GM19397 (cell line): ENCODE measurements around the gene IQCK.
"Not testable (repeated sequence)": the region's sequence is repeated elsewhere in the genome, so short reads cannot be mapped to it uniquely, and the experiment has no call there.

Experiments used
- ATAC-seq: cut with Tn5 transposase; IDR thresholded peaks from one replicate; pipeline ENCODE4 v1.9.1; 2021; ENCODE audit warnings: mild to moderate bottlenecking, moderate library complexity; ENCODE audit not compliant: unreplicated experiment

IQCK gene, protein sequence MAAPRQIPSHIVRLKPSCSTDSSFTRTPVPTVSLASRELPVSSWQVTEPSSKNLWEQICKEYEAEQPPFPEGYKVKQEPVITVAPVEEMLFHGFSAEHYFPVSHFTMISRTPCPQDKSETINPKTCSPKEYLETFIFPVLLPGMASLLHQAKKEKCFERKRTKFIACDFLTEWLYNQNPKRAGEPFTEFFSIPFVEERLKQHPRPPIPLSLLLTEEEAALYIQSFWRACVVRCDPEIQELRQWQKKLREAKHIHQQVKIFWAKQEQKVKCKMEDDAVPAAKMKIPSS

GRCh38 chr16:19717741-19718623, at the start of gene IQCK, which contains the start of gene KNOP1:
Gene IQCK (plus strand): TSS chr16:19718271. CDS start chr16:19718307, 36 bp downstream.
Gene KNOP1 (minus strand): TSS chr16:19718227. CDS start chr16:19715035, 3,192 bp downstream.
- ATAC-seq: peak; percentile 98

DNA sequence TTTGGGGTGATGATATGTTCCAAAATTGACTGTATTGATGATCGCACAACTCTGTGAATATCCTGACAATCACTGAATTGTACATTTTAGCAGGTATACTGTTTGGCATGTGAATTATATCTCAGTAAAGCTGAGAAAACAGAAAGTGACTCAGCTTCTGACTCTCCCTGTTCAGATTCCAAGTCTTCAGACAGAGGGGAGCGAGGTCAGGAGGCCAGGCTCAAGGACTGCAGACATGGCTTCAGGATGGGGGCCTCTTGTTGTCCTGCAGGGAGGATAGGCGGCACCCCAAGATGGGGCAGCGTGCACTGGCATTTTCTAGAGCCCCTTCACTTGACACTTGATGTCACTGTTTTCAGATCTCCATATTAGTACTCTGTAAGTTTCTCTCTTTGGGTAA, 45.7 kb upstream of the IQCK start:
- ATAC-seq: no peak

GRCh38 chr16:19674485-19674884, 43.6 kb upstream of the IQCK start:
- no peak for ATAC-seq

DNA sequence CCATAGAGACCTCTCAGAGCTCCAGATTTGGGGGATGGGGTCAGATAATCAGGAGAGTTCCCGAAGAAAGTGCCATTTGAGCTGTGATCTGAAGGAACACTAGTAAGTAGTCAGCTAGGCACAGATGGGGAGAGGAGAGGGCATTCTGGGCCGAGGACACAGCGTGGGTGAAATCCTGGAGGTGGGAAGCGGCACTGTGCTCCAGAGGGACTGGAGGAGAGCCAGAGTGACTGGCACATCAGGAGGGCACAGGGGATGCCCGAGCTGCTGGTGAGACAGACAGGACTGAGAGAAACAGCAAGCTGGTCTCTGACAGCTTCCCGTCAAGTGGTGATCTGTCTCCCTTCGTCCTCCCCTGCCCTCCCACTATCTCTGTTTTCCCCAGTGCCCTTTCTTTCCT, 40.7 kb upstream of the IQCK start:
- no peak for ATAC-seq

DNA sequence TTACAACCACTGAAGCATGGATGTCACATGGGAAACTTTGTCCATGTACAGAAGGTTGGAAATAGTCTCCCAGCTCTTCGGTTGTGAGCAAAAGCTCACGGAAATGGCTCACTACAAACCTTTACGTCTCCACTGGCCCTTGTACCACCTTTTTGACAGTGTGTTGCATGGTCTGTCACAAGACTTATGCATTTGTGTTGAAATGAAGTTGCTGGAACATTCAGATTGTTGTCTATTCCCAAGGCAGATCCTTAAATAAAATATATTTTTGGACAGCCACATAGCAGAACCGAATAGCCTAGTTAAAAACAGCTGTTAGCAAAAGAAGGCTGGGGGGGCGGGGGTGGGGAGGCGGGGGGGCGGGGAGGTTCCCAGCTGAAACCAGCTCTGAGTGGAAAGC, 39.3 kb upstream of the IQCK start:
- ATAC-seq: no peak

GRCh38 chr16:19679281-19679680, 38.8 kb upstream of the IQCK start:
- ATAC-seq: not testable (repeated sequence)

DNA sequence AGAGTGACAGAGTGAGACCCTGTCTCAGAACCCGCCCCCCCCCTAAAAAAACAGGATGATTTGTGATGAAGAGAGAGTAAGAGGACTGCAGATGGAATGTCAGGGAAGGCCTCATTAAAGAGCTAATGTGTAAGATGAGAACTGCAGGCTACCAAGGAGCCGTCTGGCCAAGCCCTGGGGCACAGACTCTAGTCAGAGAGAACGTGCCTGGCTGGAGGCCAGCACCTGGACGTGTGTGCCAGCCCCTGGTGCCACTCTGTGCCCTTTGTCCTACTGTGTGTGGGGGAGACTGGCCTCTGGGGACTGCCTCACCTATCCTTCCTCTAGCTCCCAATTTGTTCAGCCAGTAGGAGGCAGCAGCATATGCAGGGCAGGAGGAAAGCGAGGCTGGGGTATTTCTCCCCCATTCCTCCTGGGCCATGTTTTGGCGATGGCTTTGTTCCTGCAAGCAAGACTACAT, 37.2 kb upstream of the IQCK start:
- ATAC-seq: no peak

DNA sequence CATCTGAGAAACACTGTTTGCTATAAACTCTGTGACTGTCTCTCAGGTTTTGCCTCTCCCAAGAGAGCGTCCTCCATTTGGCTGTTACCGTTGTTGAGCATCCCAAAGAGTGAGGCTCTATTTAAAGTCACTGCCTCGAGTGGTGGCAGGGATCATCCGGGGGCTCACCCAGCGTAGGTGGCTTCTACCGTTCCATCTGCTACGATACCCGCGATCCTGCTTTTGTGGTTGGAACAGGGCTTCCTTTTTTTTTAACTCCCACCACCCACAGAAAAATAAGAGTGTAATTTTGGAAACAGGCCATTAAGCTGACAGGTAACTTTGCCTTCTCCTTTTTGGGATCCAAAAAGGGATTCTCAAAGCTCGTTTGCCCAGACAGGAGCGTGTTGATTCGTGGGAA, 36.4 kb upstream of the IQCK start:
- no peak for ATAC-seq

DNA sequence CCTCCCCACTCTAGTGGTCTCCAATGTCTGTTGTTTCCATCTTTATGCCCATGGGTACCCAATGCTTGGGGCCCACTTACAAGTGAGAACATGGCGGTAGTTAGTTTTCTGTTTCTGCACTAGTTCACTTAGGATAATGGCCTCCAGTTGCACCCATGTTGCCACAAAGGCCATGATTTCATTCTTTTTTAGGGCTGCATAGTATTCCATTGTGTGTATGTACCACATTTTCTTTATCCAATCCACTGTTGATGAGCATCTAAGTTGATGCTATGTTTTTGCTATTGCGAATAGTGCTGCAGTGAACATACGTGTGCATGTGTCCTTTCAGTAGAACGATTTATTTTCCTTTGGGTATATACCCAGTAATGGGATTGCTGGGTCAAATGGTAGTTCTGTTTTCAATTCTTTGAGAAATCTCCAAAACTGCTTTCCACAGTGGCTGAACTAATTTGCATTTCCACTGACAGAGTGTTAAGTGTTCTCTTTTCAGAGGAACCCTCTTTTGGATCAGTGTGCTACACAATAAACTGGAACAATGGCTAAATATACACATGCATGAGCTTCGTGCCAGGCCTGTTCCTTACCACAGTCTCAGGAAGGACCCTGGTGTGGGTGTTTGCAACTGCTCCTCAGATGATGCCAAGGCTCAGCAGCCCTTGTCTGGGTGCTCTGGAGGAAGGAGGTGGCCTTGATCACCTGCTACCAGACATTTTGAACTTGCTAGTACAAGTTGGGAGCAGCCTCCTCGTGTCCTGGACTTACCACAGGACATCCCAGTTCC, 34.4 kb upstream of the IQCK start:
- no peak for ATAC-seq

DNA sequence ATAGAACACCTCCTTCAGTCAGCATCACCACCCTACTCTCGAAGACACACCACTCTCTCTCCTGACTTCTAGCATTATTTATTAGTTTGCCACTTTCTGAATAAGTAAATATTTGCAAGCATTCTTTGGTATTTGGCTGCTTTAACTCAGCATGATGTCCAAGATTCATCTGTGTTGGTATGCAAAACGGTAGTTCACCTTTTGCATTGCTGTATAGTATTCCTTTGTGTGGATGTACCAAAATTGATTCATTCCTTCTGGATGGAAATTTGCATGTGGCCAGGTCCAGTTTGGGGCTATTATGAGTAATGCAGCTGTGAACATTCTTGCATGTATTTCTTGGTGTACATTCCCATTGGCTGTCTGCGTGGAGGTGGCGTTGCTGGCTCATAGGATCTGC, 32.9 kb upstream of the IQCK start:
- ATAC-seq: no peak

DNA sequence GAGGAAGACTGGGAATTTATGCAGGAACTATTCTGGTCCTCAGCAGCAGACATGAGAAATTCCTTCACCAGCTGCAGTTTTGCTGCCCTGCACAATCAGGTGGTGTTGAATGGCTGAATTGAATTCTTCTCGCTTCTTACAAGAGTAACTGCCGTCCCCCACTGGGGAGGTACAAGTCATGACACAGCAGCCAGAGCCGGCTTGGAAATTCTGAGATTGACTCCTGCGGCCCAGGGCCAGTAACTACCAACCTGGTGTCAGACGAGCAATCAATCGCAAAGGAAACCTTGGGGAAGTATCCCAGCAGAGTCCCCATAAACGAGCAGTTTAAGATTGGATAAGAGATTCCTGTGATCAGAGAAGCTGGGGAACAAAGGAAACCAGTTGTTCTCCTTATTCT, 30.8 kb upstream of the IQCK start:
- no peak for ATAC-seq

- no peak for ATAC-seq
These were observed 29.6 kb upstream of the IQCK start for GRCh38 chr16:19688396-19689024.

GRCh38 chr16:19689342-19689741, 28.7 kb upstream of the IQCK start:
- no peak for ATAC-seq

DNA sequence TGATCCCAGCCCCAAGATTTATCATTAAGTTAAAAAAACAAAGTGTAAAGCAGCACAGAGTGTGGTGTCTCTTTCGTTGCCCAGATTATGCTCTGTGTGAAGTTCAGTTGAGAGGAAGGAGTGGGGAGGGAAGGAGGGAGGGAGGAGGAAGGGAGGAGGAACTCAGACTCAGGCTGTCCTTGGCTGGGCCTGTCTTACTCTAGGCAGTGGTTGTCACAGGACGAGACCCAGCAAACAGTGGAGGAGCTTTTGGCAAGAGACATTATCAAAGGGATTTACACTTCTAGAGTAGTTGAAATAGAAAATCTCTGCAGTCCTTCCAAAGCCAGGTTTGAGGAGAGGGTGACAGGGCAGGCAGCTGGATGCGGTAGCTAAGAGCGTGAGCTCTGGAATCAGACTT, 27.9 kb upstream of the IQCK start:
- no peak for ATAC-seq

DNA sequence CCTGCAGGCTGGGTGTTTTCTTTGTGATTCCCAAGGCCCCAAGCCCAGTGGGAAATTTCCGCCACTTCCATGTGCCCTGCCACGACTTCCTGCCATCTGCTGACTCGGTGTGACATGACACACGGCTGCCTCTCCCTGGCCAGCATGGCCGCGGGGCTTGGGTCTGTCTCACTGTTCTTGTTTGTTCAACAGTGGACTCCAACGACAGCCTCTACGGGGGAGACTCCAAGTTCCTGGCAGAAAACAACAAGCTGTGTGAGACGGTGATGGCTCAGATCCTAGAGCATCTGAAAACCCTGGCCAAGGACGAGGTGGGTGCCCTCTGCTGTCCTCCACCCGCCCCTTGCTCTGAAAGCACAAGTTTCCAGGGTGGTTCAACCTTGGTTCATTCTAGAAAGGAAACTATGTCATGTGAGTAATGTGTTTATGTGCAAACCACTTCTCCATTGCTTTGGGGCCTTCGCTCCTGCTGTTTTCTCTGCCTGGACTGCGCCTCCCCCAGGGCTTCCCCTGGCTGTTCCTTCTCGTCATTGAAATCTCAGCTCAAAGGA, 26.8 kb upstream of the IQCK start:
- no peak for ATAC-seq

- no peak for ATAC-seq
These were observed 23.1 kb upstream of the IQCK start for GRCh38 chr16:19694989-19695388.

DNA sequence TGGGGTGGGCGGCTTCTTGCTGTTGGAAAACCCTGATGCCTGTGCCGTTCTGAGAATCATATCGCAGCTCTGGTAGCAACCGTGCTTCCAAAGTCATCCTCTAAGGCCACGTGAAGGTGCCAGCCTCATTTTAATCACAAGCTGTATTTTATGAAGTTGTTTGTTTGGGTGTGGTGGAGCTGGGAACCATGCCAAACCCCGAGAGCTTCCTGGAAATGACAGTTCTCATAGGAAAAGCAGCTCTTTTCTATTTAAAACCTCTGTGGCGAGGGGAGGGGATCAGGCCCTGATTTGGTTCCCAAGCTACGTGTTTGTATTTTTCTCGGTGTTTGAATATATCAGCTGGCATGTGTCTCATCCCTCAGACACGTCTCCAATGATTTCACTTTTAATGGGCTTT, 21.7 kb upstream of the IQCK start:
- no peak for ATAC-seq

GRCh38 chr16:19696961-19697360, 21.1 kb upstream of the IQCK start:
- no peak for ATAC-seq

DNA sequence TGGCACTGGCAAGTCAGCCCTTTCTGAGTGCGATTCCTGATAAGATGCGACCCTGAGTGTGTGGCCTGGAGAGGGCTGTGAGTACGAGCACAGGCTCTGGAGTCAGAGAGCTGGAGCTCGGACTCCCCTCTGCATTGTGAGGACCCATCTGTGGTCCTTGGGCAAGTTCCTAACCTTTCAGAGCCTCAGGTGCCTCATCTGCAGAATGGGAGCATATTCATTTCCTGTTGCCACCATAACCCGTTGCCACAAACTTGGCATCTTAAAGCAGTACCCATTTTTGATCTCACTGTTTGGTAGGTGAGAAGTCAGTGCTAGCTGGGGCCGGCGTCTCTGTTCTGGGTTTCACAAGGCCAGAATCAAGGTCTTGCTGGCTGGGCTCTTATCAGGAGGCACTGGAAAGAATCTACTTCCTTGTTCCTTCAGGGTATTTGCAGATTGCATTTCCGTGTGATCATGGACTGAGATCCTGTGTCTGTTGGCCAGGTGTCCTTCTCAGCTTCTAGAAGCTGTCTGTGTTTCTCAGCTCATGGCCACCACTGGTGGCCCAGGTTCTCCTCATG, 20.2 kb upstream of the IQCK start:
- ATAC-seq: no peak
